HEK293 (cell line): ENCODE data around the gene VWA3B.

Source experiments
- CTCF ChIP-seq: fragments of 450-650 bp; formaldehyde crosslinking; IDR thresholded peaks from 2 replicates; pipeline ENCODE4 v1.5.1; 2016; ENCODE audit warnings: missing biosample characterization, missing genetic modification characterization
- PATZ1 ChIP-seq: fragments of 450-650 bp; formaldehyde crosslinking; IDR thresholded peaks from 2 replicates; pipeline ENCODE4 v1.5.1; 2016; ENCODE audit warnings: missing biosample characterization, missing genetic modification characterization
- SP2 ChIP-seq: fragments of 450-650 bp; formaldehyde crosslinking; IDR thresholded peaks from 2 replicates; pipeline ENCODE4 v1.5.1; 2016; ENCODE audit warnings: missing biosample characterization, missing genetic modification characterization
- TRIM28 ChIP-seq: IDR thresholded peaks from 2 replicates; pipeline ENCODE4 v1.6.1; 2011; ENCODE audit warnings: low read length, control low read depth, borderline replicate concordance
- ZBTB26 ChIP-seq: fragments of 450-650 bp; formaldehyde crosslinking; optimal IDR thresholded peaks from 2 replicates; pipeline ENCODE3; 2016; ENCODE audit warnings: missing biosample characterization, mild to moderate bottlenecking, missing genetic modification characterization
- ZFP41 ChIP-seq: fragments of 450-650 bp; formaldehyde crosslinking; IDR thresholded peaks from 2 replicates; pipeline ENCODE4 v1.5.1; 2016; ENCODE audit warnings: missing biosample characterization, missing genetic modification characterization, borderline replicate concordance
- ZNF561 ChIP-seq: fragments of 450-650 bp; IDR thresholded peaks from 2 replicates; pipeline ENCODE4 v1.5.1; 2018; ENCODE audit warnings: missing biosample characterization, missing genetic modification characterization, borderline replicate concordance
- ZNF571 ChIP-seq: fragments of 450-650 bp; formaldehyde crosslinking; IDR thresholded peaks from 2 replicates; pipeline ENCODE4 v1.5.0; 2017; ENCODE audit warnings: missing biosample characterization, missing genetic modification characterization
- ZNF670 ChIP-seq: fragments of 450-650 bp; formaldehyde crosslinking; IDR thresholded peaks from 2 replicates; pipeline ENCODE4 v1.5.1; 2016; ENCODE audit warnings: missing biosample characterization, missing genetic modification characterization, low read depth

GRCh38 chr2:98121149-98121548 is 34.2 kb downstream of the VWA3B start:
- TF ChIP-seq SP2 (tag by site-specific recombination) (no peak), ZNF571 (tag by site-specific recombination) (no peak), ZNF561 (tag by site-specific recombination) (no peak), ZFP41 (tag by site-specific recombination) (no peak), CTCF (no peak), PATZ1 (no peak), ZNF670 (no peak), TRIM28 (no peak), ZBTB26 (tag by site-specific recombination) (no peak)
